HG02623 (cell line): ENCODE measurements around the gene TMEM43.

ENCODE experiments used
- ATAC-seq: cut with Tn5 transposase; IDR thresholded peaks from one replicate; pipeline ENCODE4 v1.9.1; 2021; ENCODE audit warnings: moderate library complexity; ENCODE audit not compliant: unreplicated experiment

Gene TMEM43

DNA sequence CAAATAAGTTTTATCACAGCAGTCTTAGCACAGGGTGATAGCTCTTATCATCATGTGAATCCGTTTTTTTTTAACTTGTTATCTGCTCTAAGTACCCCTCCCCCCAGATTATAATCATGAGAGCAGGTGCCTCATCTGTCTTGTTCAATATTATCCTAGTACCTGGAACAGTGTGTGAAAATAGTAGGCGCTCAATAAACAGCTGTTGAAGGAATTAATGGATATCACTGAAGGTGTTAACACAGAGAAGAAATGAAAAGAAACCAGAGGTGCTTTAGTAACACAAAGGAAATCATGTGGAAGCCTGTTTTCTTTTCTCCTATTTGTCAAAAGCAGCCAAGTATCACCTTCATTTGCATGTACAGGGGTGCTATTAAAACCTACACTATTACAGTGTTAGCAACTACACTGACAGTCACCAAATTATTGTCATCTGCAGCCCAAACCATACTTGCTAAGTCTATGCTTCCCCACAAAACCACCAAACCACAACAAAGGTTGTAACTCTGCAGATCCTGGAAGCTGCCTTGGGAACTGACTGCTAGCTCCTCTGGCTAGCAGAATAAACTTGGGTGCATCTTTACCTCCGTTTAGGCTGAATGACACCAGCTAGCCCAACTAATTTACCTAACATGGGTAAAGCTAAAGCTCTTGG, 50.7 kb downstream of the TMEM43 start:
- no peak for ATAC-seq

- no peak for ATAC-seq
Measured at GRCh38 chr3:14177580-14178246, 52.9 kb downstream of the TMEM43 start.

DNA sequence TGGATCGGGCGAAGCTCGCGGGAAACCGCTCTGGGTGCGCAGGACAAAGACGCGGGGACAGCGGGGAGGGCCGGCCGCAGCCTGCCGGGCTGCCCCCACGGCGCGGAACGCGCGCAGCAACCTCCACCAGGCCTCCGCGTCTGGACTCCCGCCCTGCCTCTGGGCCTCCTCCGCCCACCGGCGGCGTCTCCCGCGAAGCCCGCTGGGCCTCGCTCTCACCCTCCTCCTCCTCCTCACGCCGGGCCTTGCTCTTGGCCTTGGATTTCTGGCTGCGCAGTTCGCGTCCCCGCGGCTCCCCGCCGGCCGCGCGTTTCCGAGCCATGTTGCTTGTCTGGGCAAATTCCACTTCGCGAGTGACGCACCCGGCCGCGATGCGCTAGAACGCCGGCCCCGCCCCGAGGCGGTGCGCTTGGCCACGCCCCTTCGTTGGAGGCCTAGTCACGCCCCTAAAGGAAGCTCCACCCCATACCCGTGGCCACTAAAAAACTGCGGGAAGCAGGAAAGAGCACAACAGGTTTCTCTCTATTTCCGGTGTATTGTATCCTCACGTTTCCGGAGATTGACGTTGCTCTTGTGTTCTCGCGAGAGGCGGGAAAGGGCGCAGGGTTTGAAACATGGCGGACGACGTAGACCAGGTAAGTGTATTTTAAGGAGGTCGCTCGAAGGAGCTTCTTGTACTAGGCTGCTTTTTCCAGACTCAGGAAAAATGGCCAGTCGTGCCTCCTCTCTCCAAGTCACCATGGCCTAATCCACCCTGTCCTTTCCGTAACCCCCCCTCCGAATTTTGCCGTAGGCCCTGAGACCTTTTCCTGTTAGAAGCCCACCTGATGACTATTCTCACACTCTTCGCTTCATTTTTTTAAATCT, 53.6 kb downstream of the TMEM43 start, which contains the start of the genes LSM3 and XPC:
Gene LSM3, plus strand, starts transcription at position 571 of the 867 bp plus-strand sequence. Its CDS starts 44 bp downstream, at position 615.
Gene XPC, minus strand, starts transcription at position 355 of the 867 bp plus-strand sequence. Its CDS starts 33 bp downstream, at position 322.
- ATAC-seq: peak; percentile 89

- ATAC-seq: no peak
Measured at GRCh38 chr3:14179114-14179465, 54.2 kb downstream of the TMEM43 start.

- ATAC-seq: no peak
Measured at GRCh38 chr3:14179795-14180194, 54.9 kb downstream of the TMEM43 start.

DNA sequence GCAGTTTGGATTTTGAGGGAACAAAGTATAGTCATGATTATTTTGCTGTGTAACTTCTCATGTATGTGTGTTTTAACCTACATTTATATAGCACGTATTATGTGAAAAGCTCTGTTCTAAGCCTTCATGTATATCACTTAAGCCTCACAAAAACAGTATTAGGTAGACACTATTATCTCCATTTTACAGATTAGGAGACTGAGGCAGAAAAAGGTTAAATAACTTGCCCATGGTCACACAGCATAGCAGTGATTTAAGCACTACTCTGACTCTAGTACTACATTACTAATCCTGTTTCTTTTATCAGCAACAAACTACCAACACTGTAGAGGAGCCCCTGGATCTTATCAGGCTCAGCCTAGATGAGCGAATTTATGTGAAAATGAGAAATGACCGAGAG, 56.4 kb downstream of the TMEM43 start:
- ATAC-seq: no peak

DNA sequence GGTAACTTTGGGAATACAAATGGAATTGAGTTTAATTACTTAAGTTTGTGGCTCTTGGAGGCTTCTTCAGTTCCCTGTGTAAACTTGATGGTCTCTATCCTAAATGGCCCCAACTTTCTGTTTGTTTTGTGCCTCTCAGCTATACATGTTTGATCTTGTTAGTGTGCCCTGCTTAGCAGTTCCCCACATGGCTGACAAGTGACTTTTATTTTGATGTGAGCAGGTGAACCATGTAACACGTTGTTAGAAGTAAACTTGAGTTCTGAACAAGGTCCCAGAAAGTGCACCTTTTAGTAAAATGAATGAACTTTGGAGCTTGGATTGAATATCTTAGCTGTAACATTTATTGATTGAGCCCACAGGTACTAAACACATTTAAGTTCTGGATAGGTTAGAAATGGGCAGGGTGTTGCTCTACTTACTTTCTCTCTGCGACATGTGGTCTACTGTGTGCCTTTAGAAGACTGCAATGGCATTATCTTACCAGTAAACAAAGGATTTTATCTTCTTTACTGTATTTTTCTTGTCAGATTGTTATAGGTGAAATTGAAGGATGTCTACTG, 58.2 kb downstream of the TMEM43 start:
- ATAC-seq: no peak

GRCh38 chr3:14186854-14187458, 62.1 kb downstream of the TMEM43 start:
- no peak for ATAC-seq

- no peak for ATAC-seq
Measured at GRCh38 chr3:14188041-14188754, 63.3 kb downstream of the TMEM43 start.
